AG04450 (cell line): ENCODE results near the gene CACNA2D3. TPM values are rescaled to one million over a fixed set of nuclear protein-coding genes. Genes with fewer than 3 reads are reported as not detected.

Experiments used
- CTCF ChIA-PET: fragments of 300-600, 350-600 bp; formaldehyde crosslinking; extraction: SDS; loops from one replicate; lab custom pipeline; 2022; ENCODE audit warnings: antibody characterized with exemption, inconsistent platforms; lab: Charles Lee
- POLR2A ChIA-PET: fragments of 350-600 bp; formaldehyde crosslinking; extraction: SDS; loops from one replicate; lab custom pipeline; 2021; ENCODE audit warnings: antibody characterized with exemption, inconsistent platforms; lab: Yijun Ruan, JAX
- DNase-seq: peaks from one replicate; pipeline ENCODE4 v3.0.0-alpha.2; 2011; ENCODE audit warnings: low read depth, low spot score
- H3K27ac ChIP-seq: one replicate; pipeline ENCODE4 v1.5.1; 2012; ENCODE audit warnings: low read depth, low read length, control low read depth
- H3K27me3 ChIP-seq: one replicate; pipeline ENCODE4 v1.6.0; 2012; ENCODE audit warnings: low read length; ENCODE audit not compliant: control insufficient read depth, insufficient read depth
- H3K4me3 ChIP-seq: 2 replicates; pipeline ENCODE4 v1.5.1; 2011; ENCODE audit warnings: mild to moderate bottlenecking, low read depth, low read length, control low read depth
- H3K9me3 ChIP-seq: 2 replicates; pipeline ENCODE4 v1.5.1; 2012; ENCODE audit warnings: low read length; ENCODE audit not compliant: control insufficient read depth, insufficient read depth
- CTCF ChIP-seq: IDR thresholded peaks from 2 replicates; pipeline ENCODE4 v1.5.1; 2011; ENCODE audit warnings: low read depth, low read length, control low read depth, inconsistent platforms
- polyA plus RNA-seq: library from polyadenylated mRNA; depleted of rRNA; stranded (reverse); fragments of >200 nt; gene quantifications from 2 replicates; pipeline ENCODE4 v1.2.3, GENCODE V29; 2011

CACNA2D3 gene
- polyA plus RNA-seq, 1 experiment: 0.32 TPM

GRCh38 chr3:54372232-54372631 lies 249.9 kb downstream of the CACNA2D3 start:
- Histone ChIP-seq H3K9me3 (peaks cover 3% of the 10 kb centered on the region; the same call in 1 of the 2 replicates), H3K27me3 (no peaks in the 10 kb centered on the region), H3K27ac (no peak overlapping the region), H3K4me3 (no peak overlapping the region)
- ChIA-PET CTCF (no interaction called here), POLR2A (no interaction called here)
- TF ChIP-seq CTCF: no peak
- no peak for DNase-seq

GRCh38 chr3:54374214-54374852 lies 252.0 kb downstream of the CACNA2D3 start:
- ChIA-PET POLR2A (no interaction called here), CTCF (no interaction called here)
- Histone ChIP-seq H3K27me3 (no peaks in the 10 kb centered on the region), H3K9me3 (peaks cover 1% of the 10 kb centered on the region; the same call in 1 of the 2 replicates), H3K4me3 (no peak overlapping the region), H3K27ac (no peak overlapping the region)
- no peak for DNase-seq
- TF ChIP-seq CTCF: no peak; the same call in 1 of the 2 replicates

GRCh38 chr3:54376142-54376807 lies 253.9 kb downstream of the CACNA2D3 start:
- no peaks in the 10 kb centered on the region for H3K27me3 ChIP-seq
- POLR2A ChIA-PET: no interaction called here
- no peak overlapping the region for H3K27ac ChIP-seq
- CTCF ChIA-PET: no interaction called here
- no peak overlapping the region for H3K4me3 ChIP-seq
- H3K9me3 ChIP-seq: no peaks in the 10 kb centered on the region
- no peak for DNase-seq
- no peak for TF ChIP-seq CTCF

GRCh38 chr3:54376939-54377578 lies 254.7 kb downstream of the CACNA2D3 start:
- no peaks in the 10 kb centered on the region for H3K27me3 ChIP-seq
- TF ChIP-seq CTCF: no peak

GRCh38 chr3:54378184-54378583 lies 255.8 kb downstream of the CACNA2D3 start:
- ChIA-PET CTCF (no interaction called here), POLR2A (no interaction called here)
- H3K9me3 ChIP-seq: no peaks in the 10 kb centered on the region
- no peak for TF ChIP-seq CTCF
- H3K27me3 ChIP-seq: no peaks in the 10 kb centered on the region
- DNase-seq: no peak
- no peak overlapping the region for H3K27ac ChIP-seq
- no peak overlapping the region for H3K4me3 ChIP-seq

More at GRCh38 chr3:54376939-54377578, 254.7 kb downstream of the CACNA2D3 start:
- Histone ChIP-seq H3K4me3 (no peak overlapping the region), H3K9me3 (no peaks in the 10 kb centered on the region), H3K27ac (no peak overlapping the region)
- POLR2A ChIA-PET: no interaction called here
- CTCF ChIA-PET: no interaction called here
- DNase-seq: no peak
